IPS DF 6.9 (cell line): ENCODE measurements around the gene PTER.

Experiments used
- DNase-seq: peaks from one replicate; pipeline ENCODE4 v3.0.0-alpha.2; 2013; ENCODE audit warnings: low read depth, low spot score
- H3K27ac ChIP-seq: one replicate; pipeline ENCODE4 v1.5.1; 2013; ENCODE audit warnings: low read length, control low read depth
- H3K27me3 ChIP-seq: 2 replicates; pipeline ENCODE4 v1.6.1; 2013; ENCODE audit warnings: mild to moderate bottlenecking, low read length; ENCODE audit not compliant: control insufficient read depth, insufficient read depth
- H3K36me3 ChIP-seq: 2 replicates; pipeline ENCODE4 v1.6.1; 2013; ENCODE audit warnings: low read length; ENCODE audit not compliant: control insufficient read depth, insufficient read depth
- H3K4me1 ChIP-seq: 2 replicates; pipeline ENCODE4 v1.6.1; 2013; ENCODE audit warnings: low read length; ENCODE audit not compliant: control insufficient read depth, insufficient read depth
- H3K4me3 ChIP-seq: 2 replicates; pipeline ENCODE4 v1.5.1; 2013; ENCODE audit warnings: mild to moderate bottlenecking, low read length
- H3K9me3 ChIP-seq: 2 replicates; pipeline ENCODE4 v1.6.1; 2013; ENCODE audit warnings: low read length, inconsistent platforms; ENCODE audit not compliant: control insufficient read depth, insufficient read depth
- WGBS: extraction: QIAGEN DNeasy Blood & Tissue Kit; methylation state at CpG from one replicate; pipeline ENCODE4 v1.1.7; 2013; ENCODE audit warnings: mixed read lengths, missing lambda C conversion rate; ENCODE audit not compliant: insufficient read length, insufficient coverage; 5-methylcytosine and 5-hydroxymethylcytosine counted together

PTER gene

DNA sequence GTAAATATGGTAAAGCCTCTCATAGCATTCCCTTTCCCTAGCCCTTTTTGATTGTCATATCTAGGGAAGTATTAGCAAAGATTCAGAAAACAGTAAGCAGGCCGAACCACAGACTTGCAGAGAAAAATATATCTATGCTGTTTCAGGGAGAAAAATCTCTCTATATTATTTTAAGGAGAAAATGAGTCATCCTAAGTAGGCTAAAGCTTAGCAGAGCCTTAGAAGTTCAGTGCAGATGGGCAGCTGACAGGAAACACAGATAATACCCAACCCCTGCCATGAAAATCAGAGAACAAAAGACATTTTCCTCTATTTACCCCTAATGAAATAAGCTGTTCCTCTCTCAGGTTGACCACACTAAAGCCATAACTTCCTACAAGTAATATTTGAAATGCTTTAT lies 68.4 kb downstream of the PTER start:
- no CpG with 5 or more reads among the region's 1 CpG for WGBS

DNA sequence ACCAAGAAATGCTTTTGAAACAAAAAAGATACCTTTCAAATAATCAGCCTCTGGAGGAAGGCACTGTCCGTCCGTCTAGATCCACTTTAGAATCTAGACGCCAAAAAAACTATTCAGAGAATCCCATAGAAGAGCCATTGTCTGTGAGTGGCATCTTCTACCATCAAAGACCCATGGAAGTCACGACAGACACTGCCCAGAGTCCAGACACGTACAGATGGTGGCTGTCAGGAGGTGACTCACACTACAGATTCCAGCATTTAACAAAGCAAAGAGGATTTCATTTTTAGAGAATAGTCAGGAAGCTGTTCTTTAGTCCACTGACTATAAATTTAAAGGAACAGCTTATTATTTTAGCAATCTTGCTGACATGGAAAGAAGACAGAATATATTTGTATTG lies 73.2 kb downstream of the PTER start:
- no peak overlapping the region for H3K27ac ChIP-seq
- DNase-seq: no peak
- WGBS: no CpG with 5 or more reads among the region's 5 CpGs
- H3K4me1 ChIP-seq: no peaks in the 10 kb centered on the region
- no peaks in the 10 kb centered on the region for H3K9me3 ChIP-seq
- no peaks in the 10 kb centered on the region for H3K36me3 ChIP-seq
- H3K4me3 ChIP-seq: no peak overlapping the region
- H3K27me3 ChIP-seq: no peaks in the 10 kb centered on the region

More for the DNA sequence above, 68.4 kb downstream of the PTER start:
- Histone ChIP-seq H3K27ac (no peak overlapping the region), H3K4me1 (no peaks in the 10 kb centered on the region), H3K27me3 (no peaks in the 10 kb centered on the region), H3K9me3 (no peaks in the 10 kb centered on the region), H3K36me3 (no peaks in the 10 kb centered on the region), H3K4me3 (no peak overlapping the region)
- no peak for DNase-seq

DNA sequence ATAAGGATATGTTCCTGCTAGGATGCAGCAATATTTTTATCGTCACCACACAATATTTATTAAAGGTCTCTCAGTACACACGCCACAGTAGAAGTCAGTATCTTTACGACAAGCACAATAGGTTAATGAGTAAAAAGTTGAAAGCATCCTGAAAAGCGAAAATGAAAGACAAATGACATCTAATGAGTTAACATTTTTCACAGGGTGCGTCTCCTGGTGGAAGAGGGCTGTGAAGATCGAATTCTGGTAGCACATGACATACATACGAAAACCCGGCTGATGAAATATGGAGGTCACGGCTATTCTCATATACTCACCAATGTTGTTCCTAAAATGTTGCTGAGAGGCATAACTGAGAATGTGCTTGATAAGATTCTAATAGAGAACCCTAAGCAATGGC lies 74.0 kb downstream of the PTER start:
- Histone ChIP-seq H3K4me1 (no peaks in the 10 kb centered on the region), H3K27ac (no peak overlapping the region), H3K36me3 (no peaks in the 10 kb centered on the region), H3K4me3 (no peak overlapping the region), H3K27me3 (no peaks in the 10 kb centered on the region), H3K9me3 (no peaks in the 10 kb centered on the region)
- WGBS: no CpG with 5 or more reads among the region's 9 CpGs
- no peak for DNase-seq

DNA sequence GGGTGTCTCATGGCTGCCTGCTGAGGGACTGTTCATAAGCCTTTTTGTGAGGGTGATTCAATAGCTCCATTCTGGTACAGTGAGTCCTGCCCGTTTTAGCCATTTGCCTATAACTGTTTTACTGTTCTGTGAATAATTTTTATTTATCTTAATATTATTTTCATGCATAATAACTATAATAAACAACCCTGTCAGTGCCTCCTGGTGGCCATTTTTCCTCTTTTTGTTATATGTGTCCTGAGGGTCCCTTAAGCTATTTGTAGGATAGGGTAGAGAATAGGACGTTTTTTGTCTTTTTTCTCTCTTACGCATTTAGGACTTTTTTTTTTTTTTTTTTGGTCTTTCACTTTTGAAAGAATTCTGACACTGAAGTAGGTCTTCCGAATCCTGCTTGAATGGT lies 82.0 kb downstream of the PTER start:
- no CpG with 5 or more reads among the region's 4 CpGs for whole genome bisulfite sequencing
- H3K4me3 ChIP-seq: no peak overlapping the region
- H3K36me3 ChIP-seq: no peaks in the 10 kb centered on the region
- H3K27me3 ChIP-seq: peaks cover 21% of the 10 kb centered on the region
- 0 out of 2 replicates have a peak, but pooled peaks cover 2% of the 10 kb centered on the region for H3K4me1 ChIP-seq
- no peaks in the 10 kb centered on the region for H3K9me3 ChIP-seq
- DNase-seq: no peak
- no peak overlapping the region for H3K27ac ChIP-seq

DNA sequence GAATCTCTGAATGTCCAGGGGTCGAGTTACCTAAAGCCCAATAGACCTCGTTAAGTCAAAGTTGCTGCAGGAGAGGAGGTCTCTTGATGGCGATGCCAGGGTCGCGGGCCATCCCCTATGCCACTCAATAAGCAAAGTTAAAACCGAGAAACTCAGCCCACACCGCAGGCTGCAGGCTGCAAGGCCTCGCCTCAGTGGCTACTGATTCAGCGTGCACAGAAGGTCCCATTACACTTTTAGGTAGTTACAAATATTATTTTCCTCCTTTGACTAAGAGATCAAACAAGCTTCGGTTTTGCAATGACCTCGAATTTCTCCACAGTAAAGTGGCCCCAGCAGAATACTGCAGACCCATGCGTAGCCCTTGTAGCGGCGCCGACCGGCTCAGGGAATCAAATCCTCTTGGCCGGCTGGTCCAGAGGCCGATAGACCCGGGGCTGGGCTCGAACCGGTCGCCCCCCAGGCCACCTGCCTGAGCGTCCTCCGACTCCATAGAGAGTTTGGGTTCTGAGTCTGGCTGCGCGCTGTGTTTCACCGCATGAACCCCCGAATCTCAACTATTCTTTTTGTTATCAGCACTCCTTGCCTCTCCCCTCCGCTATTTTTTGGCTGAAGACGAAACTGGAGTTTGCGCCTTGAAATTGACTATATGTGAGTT lies 82.6 kb downstream of the PTER start:
- H3K9me3 ChIP-seq: no peaks in the 10 kb centered on the region
- H3K27ac ChIP-seq: no peak overlapping the region
- H3K4me3 ChIP-seq: peak overlapping the region; percentile 64; the same call in 1 of the 2 replicates
- peaks cover 21% of the 10 kb centered on the region for H3K27me3 ChIP-seq
- no peak for DNase-seq
- H3K36me3 ChIP-seq: no peaks in the 10 kb centered on the region
- WGBS: no CpG with 5 or more reads among the region's 31 CpGs
- H3K4me1 ChIP-seq: 0 out of 2 replicates have a peak, but pooled peaks cover 2% of the 10 kb centered on the region

DNA sequence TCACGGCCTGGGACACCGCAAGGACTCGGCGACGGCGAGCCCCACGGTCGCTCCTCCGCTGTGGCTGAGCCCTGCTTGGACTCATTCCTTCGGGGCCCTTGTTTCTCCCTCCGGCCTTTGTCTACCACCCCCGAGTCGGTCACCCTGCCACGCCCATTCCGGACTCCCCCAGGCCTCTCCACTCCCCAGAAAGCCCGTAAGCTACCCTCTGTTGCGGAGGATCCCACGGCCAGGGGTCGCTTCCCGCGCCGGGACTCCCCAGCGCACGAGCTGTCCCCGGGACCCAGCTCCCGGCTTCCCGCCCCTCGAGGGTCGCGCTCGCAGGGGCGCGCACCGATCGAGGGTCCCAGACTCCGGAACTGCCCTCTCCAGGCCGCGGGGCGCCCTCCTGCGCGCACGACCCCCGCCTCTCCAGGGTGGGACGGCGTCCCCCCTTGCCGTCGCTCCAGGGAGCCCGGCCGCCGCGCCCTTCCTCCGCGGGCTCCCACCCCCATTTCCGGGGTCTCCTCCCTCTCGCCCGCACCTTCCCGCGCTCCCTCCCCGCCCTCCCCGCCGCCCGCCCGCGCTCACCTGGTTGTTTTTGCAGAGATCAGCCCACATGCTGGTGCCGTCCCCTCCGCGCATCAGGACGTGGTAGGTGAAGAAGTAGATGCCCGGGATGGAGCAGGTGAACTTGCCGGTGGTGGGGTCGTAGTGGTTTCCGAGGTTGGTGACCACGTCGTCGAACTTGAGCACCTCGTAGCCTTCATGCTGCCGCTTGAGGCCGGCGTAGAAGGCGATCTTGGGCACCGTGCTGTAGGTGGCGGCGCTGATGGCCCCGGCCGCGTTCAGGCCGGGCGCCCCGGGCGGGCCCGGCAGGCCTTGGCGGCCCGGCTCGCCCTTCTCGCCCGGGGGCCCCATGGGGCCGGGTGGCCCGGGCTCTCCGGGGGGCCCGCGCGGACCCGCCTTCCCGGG lies 83.4 kb downstream of the PTER start:
- 0 out of 2 replicates have a peak, but pooled peaks cover 2% of the 10 kb centered on the region for H3K4me1 ChIP-seq
- no CpG with 5 or more reads among the region's 104 CpGs for WGBS
- H3K27ac ChIP-seq: no peak overlapping the region
- DNase-seq: no peak
- no peaks in the 10 kb centered on the region for H3K36me3 ChIP-seq
- peak overlapping the region; percentile 64; the same call in 1 of the 2 replicates for H3K4me3 ChIP-seq
- peaks cover 21% of the 10 kb centered on the region for H3K27me3 ChIP-seq
- H3K9me3 ChIP-seq: no peaks in the 10 kb centered on the region

DNA sequence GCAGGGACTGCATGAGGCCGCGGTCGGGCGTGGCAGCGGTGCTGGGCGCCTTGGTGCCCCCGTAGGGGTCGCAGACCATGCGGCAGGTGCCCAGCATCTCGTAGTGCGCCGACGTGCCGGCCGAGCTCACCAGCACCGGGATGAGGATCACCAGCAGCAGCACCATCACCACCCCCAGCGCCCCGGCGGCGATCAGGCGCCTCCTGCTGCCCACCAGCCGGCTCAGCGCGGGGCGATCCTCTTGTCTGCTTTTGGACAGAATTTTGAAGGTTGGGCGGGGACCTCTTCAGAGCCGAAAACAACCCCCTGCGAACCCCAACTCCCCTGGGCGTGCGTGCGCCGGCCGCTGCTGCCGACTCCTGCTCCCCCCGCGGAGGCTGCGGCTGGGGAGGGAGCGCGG lies 84.1 kb downstream of the PTER start:
- Histone ChIP-seq H3K9me3 (no peaks in the 10 kb centered on the region), H3K27me3 (peaks cover 21% of the 10 kb centered on the region), H3K27ac (no peak overlapping the region), H3K36me3 (no peaks in the 10 kb centered on the region), H3K4me3 (peak overlapping the region; percentile 64; the same call in 1 of the 2 replicates), H3K4me1 (0 out of 2 replicates have a peak, but pooled peaks cover 2% of the 10 kb centered on the region)
- WGBS: no CpG with 5 or more reads among the region's 39 CpGs
- DNase-seq: no peak

DNA sequence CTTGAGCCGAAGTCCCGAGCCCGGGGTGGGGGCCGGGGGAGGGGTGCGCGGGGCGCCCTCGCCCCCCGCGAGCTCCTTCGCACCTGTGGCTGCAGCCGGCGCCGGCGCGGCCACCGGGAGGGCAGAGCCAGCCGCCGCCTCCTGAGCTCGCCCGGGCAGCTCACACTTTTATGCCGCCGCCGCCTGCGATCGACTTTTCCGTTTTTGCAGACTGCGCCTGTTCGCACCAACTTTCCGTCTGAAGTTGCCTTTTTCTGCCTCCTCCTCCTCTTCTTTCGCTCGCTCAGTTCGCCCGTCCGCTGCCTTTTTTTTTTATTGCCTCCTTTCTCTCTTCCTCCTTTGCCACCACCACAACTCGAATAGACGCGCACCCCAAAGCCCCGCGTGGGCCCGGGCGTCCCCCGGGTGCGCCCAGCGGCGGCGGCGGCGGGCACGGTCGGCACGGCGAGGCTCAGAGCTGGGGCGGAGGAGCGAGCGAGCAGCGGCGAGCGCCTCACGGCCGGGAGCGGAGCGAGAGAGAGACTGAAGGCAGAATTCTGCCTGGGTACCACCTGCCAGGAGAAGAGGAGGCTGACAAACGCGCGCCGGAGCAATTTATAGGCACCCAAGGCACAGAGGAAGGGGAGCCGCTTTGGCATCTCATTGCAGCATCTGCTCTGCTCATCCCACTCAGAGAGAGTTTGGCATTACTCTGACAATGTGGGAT lies 84.7 kb downstream of the PTER start, which contains the start of gene C1QL3:
Gene C1QL3, minus strand, starts transcription at position 569 of the 706 bp plus-strand sequence. CDS start 814 bp downstream, outside the sequence.
- H3K4me3 ChIP-seq: peak within 1 kb of the TSS; percentile 64; the same call in 1 of the 2 replicates

DNA sequence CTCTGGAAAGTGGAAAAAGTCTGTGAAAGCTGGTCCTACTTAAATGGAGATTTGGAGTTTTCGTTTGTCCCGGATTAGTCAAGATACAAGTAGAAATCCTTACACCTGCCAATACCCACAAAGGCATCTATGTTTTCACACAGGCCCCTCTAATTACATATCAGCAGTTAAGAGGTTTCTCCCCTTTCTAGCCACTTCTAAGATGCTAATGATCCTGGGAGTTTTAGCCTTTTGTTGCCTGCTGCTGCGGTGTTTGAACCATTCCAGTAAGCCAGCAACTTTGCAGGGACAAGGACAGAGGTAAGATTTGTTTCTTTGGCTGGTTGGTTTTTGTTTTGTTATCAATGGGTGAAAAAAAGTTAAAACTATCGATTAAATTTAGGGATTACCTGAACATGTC lies 90.6 kb downstream of the PTER start:
- peaks cover 6% of the 10 kb centered on the region for H3K27me3 ChIP-seq
- no peaks in the 10 kb centered on the region for H3K36me3 ChIP-seq
- no CpG with 5 or more reads among the region's 4 CpGs for WGBS
- H3K27ac ChIP-seq: no peak overlapping the region
- H3K9me3 ChIP-seq: no peaks in the 10 kb centered on the region
- H3K4me1 ChIP-seq: no peaks in the 10 kb centered on the region
- H3K4me3 ChIP-seq: no peak overlapping the region
- no peak for DNase-seq

More for the DNA sequence above, 84.7 kb downstream of the PTER start, which contains the start of gene C1QL3:
- Histone ChIP-seq H3K9me3 (no peaks in the 10 kb centered on the region), H3K4me1 (0 out of 2 replicates have a peak, but pooled peaks cover 2% of the 10 kb centered on the region), H3K36me3 (no peaks in the 10 kb centered on the region), H3K27me3 (peaks cover 21% of the 10 kb centered on the region), H3K27ac (no peak within 1 kb of the TSS)
- WGBS: no CpG with 5 or more reads among the region's 68 CpGs
- DNase-seq: no peak

DNA sequence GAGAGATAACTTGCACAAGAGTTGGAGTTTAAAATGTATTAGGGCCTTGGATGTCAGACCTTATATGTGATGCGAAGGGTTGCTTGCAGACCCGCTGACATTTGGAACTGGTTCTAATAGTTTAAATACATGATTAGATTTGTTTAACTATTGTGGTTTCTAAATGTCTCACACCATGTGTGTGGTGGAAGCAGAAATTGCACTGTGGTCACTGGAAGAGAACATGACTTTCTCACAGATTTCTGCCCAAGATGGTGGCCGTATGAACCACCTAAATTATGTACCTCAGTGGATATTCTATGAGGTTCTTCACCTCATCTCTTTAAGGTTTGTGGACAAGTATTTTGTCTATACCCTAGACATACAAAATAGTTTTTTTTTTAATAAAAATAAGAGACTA lies 93.0 kb downstream of the PTER start:
- Histone ChIP-seq H3K27ac (no peak overlapping the region), H3K4me3 (no peak overlapping the region), H3K27me3 (no peaks in the 10 kb centered on the region), H3K36me3 (no peaks in the 10 kb centered on the region), H3K9me3 (no peaks in the 10 kb centered on the region), H3K4me1 (no peaks in the 10 kb centered on the region)
- no CpG with 5 or more reads among the region's 3 CpGs for WGBS
- DNase-seq: no peak
